HepG2 (cell line): ENCODE data around the gene TECPR1. TPM values are rescaled to one million over a fixed set of nuclear protein-coding genes. Genes with fewer than 3 reads are reported as not detected.

Experiments
- ATAC-seq: fragments of 200-7000 bp; cut with Tn5 transposase; 3 replicates; pipeline ENCODE4 v1.9.1; 2020; ENCODE audit warnings: mild to moderate bottlenecking, moderate library complexity
- BruUV-seq: library from RNA; stranded (reverse); fragments of 400-500 nt; replicated peaks from 2 replicates; lab custom pipeline; 2021; lab: Mats Ljungman, UMichigan
- CTCF ChIA-PET: fragments of 300-600 bp; formaldehyde crosslinking; extraction: SDS; loops from one replicate; lab custom pipeline; 2021; ENCODE audit warnings: low total read pairs, inconsistent platforms, low intra/inter-chr PET ratio; lab: Yijun Ruan, JAX
- POLR2A ChIA-PET: fragments of 350-600 bp; sonication (Branson Sonifier 250); formaldehyde crosslinking; loops from one replicate; lab custom pipeline; 2020; ENCODE audit warnings: antibody characterized with exemption, inconsistent platforms; lab: Yijun Ruan, JAX
- DNase-seq: peaks from one replicate; pipeline ENCODE4 v3.0.0-alpha.2; 2015; ENCODE audit warnings: low spot score
- FAIRE-seq: peaks from 3 replicates; lab custom pipeline; 2011; peaks lifted over from hg19 to GRCh38; lab: Jason Lieb, UNC
- H2AFZ ChIP-seq: one replicate; pipeline ENCODE4 v1.6.1; 2011; ENCODE audit warnings: low read length, inconsistent platforms
- H3K27ac ChIP-seq: fragments of 300-600 bp; 3 replicates; pipeline ENCODE4 v1.8.0; 2011; ENCODE audit warnings: mixed run types, mild to moderate bottlenecking, mixed read lengths, low read length, inconsistent platforms; ENCODE audit not compliant: insufficient read depth; ENCODE audit errors: extremely low read length
- H3K27me3 ChIP-seq, 2 experiments: fragments of 200-600 bp in 1 of 2; 2 replicates in 1 of 2; 3 replicates in 1 of 2; pipeline versions ENCODE4 v1.6.0 to v1.8.0; 2011; ENCODE audit warnings: low read length in 2 of 2, mild to moderate bottlenecking in 2 of 2, moderate library complexity in 2 of 2, inconsistent platforms in 1 of 2; ENCODE audit not compliant: insufficient read depth in 2 of 2, control insufficient read depth in 1 of 2
- H3K36me3 ChIP-seq, 2 experiments: fragments of 200-600 bp in 1 of 2; replicated peaks in 1 of 2; 2 replicates in 1 of 2; 3 replicates in 1 of 2; pipeline versions ENCODE4 v1.5.1 to v1.8.0; 2011; ENCODE audit warnings: low read length in 2 of 2, inconsistent platforms in 1 of 2; ENCODE audit not compliant: insufficient read depth in 2 of 2, control insufficient read depth in 1 of 2
- H3K4me1 ChIP-seq: 2 replicates; pipeline ENCODE4 v1.5.1; 2012; ENCODE audit warnings: low read length, inconsistent platforms; ENCODE audit not compliant: insufficient read depth
- H3K4me2 ChIP-seq: 2 replicates; pipeline ENCODE4 v1.6.0; 2011; ENCODE audit warnings: low read depth, low read length, inconsistent platforms
- H3K4me3 ChIP-seq, 3 experiments: fragments of 200-600 bp in 1 of 3; sonication (generic), shearing (Covaris generic) in 1 of 3; replicated peaks in 1 of 3; 2 replicates each; pipeline ENCODE4 v1.5.1; 2011 to 2016; ENCODE audit warnings: low read length in 3 of 3, inconsistent platforms in 2 of 3, low read depth in 2 of 3, mild to moderate bottlenecking in 2 of 3, control low read depth in 1 of 3, mixed read lengths in 1 of 3; ENCODE audit not compliant: insufficient read depth in 1 of 3
- H3K79me2 ChIP-seq: one replicate; pipeline ENCODE4 v1.6.1; 2011; ENCODE audit warnings: low read length, inconsistent platforms; ENCODE audit not compliant: insufficient read depth
- H3K9ac ChIP-seq: 2 replicates; pipeline ENCODE4 v1.6.0; 2011; ENCODE audit warnings: mild to moderate bottlenecking, low read depth, low read length, inconsistent platforms; ENCODE audit not compliant: insufficient read depth
- H3K9me3 ChIP-seq: 2 replicates; pipeline ENCODE4 v1.5.1; 2012; ENCODE audit warnings: mild to moderate bottlenecking, low read length
- H4K20me1 ChIP-seq: 2 replicates; pipeline ENCODE4 v1.6.0; 2011; ENCODE audit warnings: inconsistent platforms, mild to moderate bottlenecking, low read length, moderate library complexity; ENCODE audit not compliant: insufficient read depth
- ETV6 ChIP-seq: sonication (generic); formaldehyde crosslinking; conservative IDR thresholded peaks from 2 replicates; pipeline ENCODE4 v1.4.0; 2020; ENCODE audit warnings: missing genetic modification reagents
- HMG20B ChIP-seq: conservative IDR thresholded peaks from 2 replicates; pipeline ENCODE4 v1.6.1; 2016; ENCODE audit warnings: missing genetic modification reagents, missing compliant biosample characterization
- IRX3 ChIP-seq: sonication (generic); formaldehyde crosslinking; IDR thresholded peaks from 2 replicates; pipeline ENCODE4 v1.8.1; 2023; ENCODE audit warnings: mild to moderate bottlenecking, low read depth, missing genetic modification reagents, borderline replicate concordance
- MED8 ChIP-seq: sonication (generic); formaldehyde crosslinking; IDR thresholded peaks from 2 replicates; pipeline ENCODE4 v1.8.1; 2023; ENCODE audit warnings: mild to moderate bottlenecking, missing genetic modification reagents; ENCODE audit not compliant: insufficient replicate concordance
- ZMAT3 ChIP-seq: sonication (generic); formaldehyde crosslinking; conservative IDR thresholded peaks from 2 replicates; pipeline ENCODE4 v1.7.0; 2021; ENCODE audit warnings: missing genetic modification reagents
- ZNF335 ChIP-seq: sonication (generic); formaldehyde crosslinking; IDR thresholded peaks from 2 replicates; pipeline ENCODE4 v1.4.0; 2020; ENCODE audit warnings: missing genetic modification reagents
- ZNF34 ChIP-seq: sonication (generic); formaldehyde crosslinking; IDR thresholded peaks from 2 replicates; pipeline ENCODE4 v1.4.0; 2020; ENCODE audit warnings: mild to moderate bottlenecking, missing genetic modification reagents, borderline replicate concordance
- ZNF709 ChIP-seq: sonication (generic); formaldehyde crosslinking; IDR thresholded peaks from 2 replicates; pipeline ENCODE4 v1.5.0; 2020; ENCODE audit warnings: mild to moderate bottlenecking, missing genetic modification reagents
- WGBS: methylation state at CpG from one replicate; pipeline ENCODE4 v1.1.6; 2017; ENCODE audit warnings: low lambda C conversion rate; 5-methylcytosine and 5-hydroxymethylcytosine counted together
- in situ Hi-C: cut with HindIII; loops from 2 replicates; pipeline ENCODE4 v1.10.0; 2017; ENCODE audit warnings: low pct_unique_long_range_greater_than_20kb; ENCODE audit not compliant: extremely low pct_ligation_motif_present
- intact Hi-C: fragments of 100-400 bp; cut with micrococcal nuclease; formaldehyde crosslinking; loops from one replicate; pipeline ENCODE4 v1.10.0; 2022; ENCODE audit not compliant: unreplicated experiment
- polyA plus RNA-seq, 8 experiments: library from polyadenylated mRNA; depleted of rRNA in 3 of 8; stranded (reverse) in 7 of 8; unstranded in 1 of 8; fragments of >200 nt; fragmentation: Illumina TruSeq in 4 of 8; extraction: Trizol in 4 of 8; gene quantifications; 2 replicates each; pipeline versions ENCODE4 v1.2.1 to v1.2.3, GENCODE V29; 2011 to 2016; ENCODE audit warnings: low read depth in 4 of 8, missing spikeins in 1 of 8, mixed read lengths in 1 of 8; ENCODE audit not compliant: insufficient read depth in 1 of 8
- total RNA-seq, 5 experiments: library from RNA; depleted of rRNA; stranded (reverse); fragments of >200 nt; fragmentation: Illumina TruSeq; extraction: Trizol; gene quantifications; 2 replicates each; pipeline ENCODE4 v1.2.3, GENCODE V29; 2016; ENCODE audit warnings: low read depth in 1 of 5
- TF ChIP-seq, protein P1 (sequence below): fragments of 450-650 bp; IDR thresholded peaks from 2 replicates; pipeline ENCODE4 v1.6.1; 2017; ENCODE audit warnings: mild to moderate bottlenecking

Gene TECPR1
- total and polyA plus RNA-seq, 2 of the 13 experiments (the other 11 are each of a cell fraction or from before 2014, with no cell fraction given): 2.3 to 6.3 TPM

DNA sequence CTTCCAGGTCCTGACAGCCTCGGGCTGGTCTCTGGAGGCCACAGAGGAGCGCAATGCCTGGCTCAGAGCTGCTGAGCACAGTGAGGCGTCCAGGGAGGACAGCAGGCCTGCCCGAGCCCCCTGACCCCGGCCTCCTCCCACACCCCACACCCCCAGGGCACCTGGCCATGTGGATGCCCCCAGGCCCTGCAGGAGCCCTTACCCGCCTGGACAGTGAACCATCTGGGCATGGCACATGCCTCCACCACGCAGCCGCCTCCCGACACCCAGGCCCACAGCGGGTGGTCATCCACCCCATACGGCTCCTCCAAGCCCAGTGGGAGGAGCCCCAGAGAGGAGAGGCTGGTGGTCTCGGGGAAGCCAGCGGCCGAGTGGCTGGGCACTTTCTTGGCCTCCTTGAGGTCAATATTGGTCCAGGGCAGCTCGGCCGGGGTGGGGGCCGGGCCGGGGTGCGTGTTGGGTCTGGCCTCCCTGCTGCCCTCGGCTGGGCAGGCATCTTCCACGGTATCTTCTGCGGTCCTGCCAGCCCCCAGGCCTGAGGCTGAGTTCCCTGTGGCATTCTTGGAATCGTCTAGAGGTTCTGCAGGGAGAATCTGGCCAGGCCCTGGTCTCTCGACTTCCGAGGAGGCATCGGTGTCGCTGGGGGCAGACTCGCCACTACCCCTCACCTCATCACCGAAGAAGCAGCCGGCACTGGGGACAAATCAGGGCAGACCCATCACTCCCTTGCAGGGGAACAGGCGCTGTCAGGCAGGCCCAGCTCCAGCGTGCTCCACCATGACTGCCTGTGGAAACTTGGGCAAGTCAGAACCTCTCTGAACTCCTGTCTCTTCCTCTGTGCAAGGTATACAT lies 18.6 kb downstream of the TECPR1 start:
- ChIA-PET POLR2A (no interaction called here), CTCF (no interaction called here)
- Histone ChIP-seq H3K4me1 (peaks cover 17% of the 10 kb centered on the region), H3K4me2 (no peak overlapping the region), H2AFZ (no peak overlapping the region), H3K27ac (no peak overlapping the region), H3K79me2 (no peaks in the 10 kb centered on the region), H3K9me3 (no peaks in the 10 kb centered on the region), H3K9ac (no peak overlapping the region), H4K20me1 (no peaks in the 10 kb centered on the region), H3K36me3 (no peaks in the 10 kb centered on the region; a peak in 2 of 5 replicates), H3K27me3 (no peaks in the 10 kb centered on the region), H3K4me3 (no peak overlapping the region)
- BruUV-seq: no TSS peak
- intact Hi-C loops: no loop called here
- DNase-seq (no peak), FAIRE-seq (no peak), ATAC-seq (no peak)
- 93% methylated on average over 16 of the region's 32 CpGs for WGBS
- TF ChIP-seq ZNF34 (CRISPR knock-in tag) (no peak), ZNF335 (CRISPR knock-in tag) (no peak), IRX3 (CRISPR knock-in tag) (no peak), ZNF709 (CRISPR knock-in tag) (no peak), MED8 (CRISPR knock-in tag) (no peak), ETV6 (CRISPR knock-in tag) (no peak), ZMAT3 (CRISPR knock-in tag) (no peak), HMG20B (CRISPR knock-in tag) (no peak)
- TF ChIP-seq, protein P1, sequence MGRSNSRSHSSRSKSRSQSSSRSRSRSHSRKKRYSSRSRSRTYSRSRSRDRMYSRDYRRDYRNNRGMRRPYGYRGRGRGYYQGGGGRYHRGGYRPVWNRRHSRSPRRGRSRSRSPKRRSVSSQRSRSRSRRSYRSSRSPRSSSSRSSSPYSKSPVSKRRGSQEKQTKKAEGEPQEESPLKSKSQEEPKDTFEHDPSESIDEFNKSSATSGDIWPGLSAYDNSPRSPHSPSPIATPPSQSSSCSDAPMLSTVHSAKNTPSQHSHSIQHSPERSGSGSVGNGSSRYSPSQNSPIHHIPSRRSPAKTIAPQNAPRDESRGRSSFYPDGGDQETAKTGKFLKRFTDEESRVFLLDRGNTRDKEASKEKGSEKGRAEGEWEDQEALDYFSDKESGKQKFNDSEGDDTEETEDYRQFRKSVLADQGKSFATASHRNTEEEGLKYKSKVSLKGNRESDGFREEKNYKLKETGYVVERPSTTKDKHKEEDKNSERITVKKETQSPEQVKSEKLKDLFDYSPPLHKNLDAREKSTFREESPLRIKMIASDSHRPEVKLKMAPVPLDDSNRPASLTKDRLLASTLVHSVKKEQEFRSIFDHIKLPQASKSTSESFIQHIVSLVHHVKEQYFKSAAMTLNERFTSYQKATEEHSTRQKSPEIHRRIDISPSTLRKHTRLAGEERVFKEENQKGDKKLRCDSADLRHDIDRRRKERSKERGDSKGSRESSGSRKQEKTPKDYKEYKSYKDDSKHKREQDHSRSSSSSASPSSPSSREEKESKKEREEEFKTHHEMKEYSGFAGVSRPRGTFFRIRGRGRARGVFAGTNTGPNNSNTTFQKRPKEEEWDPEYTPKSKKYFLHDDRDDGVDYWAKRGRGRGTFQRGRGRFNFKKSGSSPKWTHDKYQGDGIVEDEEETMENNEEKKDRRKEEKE: no peak
- in situ Hi-C loops: no loop called here
